Measurements from ENCODE around the gene NUAK2. TPM values are rescaled to one million over a fixed set of nuclear protein-coding genes. Genes with fewer than 3 reads are reported as not detected.
A peak's percentile ranks its signal among the peaks of the same experiment; 100 is the strongest.

Gene NUAK2
- polyA plus RNA-seq, 1 donor from 2014 or later, result 1.4 TPM

GRCh38 chr1:205301205-205301821 is 20.2 kb downstream of the NUAK2 start:
- Histone ChIP-seq H3K79me2 (replicated peaks; ENCODE audit: insufficient read depth, low read length) (no peaks in the 10 kb centered on the region), H2AFZ (ENCODE audit: low read depth, low read length) (peak overlapping the region; percentile 48), H3K9me2 (ENCODE audit: insufficient read depth, low read length) (no peaks in the 10 kb centered on the region), H3K4me3 (ENCODE audit: low read length) (peak overlapping the region; percentile 38), H3K4me2 (ENCODE audit: low read length) (peak overlapping the region; percentile 27), H3F3A (ENCODE audit: insufficient read depth, low read length, poor library complexity, severe bottlenecking) (peaks cover 4% of the 10 kb centered on the region), H4K20me1 (ENCODE audit: insufficient read depth) (no peaks in the 10 kb centered on the region), H3K27ac (ENCODE audit: low read length) (peak overlapping the region; percentile 57), H3K27me3 (ENCODE audit: insufficient read depth, low read depth, low read length) (no peaks in the 10 kb centered on the region), H3K36me3 (ENCODE audit: insufficient read depth, low read length) (peaks cover 6% of the 10 kb centered on the region), H3K9me3 (ENCODE audit: low read length) (no peaks in the 10 kb centered on the region), H3K9ac (ENCODE audit: low read length) (peak overlapping the region; percentile 56)
- TF ChIP-seq, protein P1, sequence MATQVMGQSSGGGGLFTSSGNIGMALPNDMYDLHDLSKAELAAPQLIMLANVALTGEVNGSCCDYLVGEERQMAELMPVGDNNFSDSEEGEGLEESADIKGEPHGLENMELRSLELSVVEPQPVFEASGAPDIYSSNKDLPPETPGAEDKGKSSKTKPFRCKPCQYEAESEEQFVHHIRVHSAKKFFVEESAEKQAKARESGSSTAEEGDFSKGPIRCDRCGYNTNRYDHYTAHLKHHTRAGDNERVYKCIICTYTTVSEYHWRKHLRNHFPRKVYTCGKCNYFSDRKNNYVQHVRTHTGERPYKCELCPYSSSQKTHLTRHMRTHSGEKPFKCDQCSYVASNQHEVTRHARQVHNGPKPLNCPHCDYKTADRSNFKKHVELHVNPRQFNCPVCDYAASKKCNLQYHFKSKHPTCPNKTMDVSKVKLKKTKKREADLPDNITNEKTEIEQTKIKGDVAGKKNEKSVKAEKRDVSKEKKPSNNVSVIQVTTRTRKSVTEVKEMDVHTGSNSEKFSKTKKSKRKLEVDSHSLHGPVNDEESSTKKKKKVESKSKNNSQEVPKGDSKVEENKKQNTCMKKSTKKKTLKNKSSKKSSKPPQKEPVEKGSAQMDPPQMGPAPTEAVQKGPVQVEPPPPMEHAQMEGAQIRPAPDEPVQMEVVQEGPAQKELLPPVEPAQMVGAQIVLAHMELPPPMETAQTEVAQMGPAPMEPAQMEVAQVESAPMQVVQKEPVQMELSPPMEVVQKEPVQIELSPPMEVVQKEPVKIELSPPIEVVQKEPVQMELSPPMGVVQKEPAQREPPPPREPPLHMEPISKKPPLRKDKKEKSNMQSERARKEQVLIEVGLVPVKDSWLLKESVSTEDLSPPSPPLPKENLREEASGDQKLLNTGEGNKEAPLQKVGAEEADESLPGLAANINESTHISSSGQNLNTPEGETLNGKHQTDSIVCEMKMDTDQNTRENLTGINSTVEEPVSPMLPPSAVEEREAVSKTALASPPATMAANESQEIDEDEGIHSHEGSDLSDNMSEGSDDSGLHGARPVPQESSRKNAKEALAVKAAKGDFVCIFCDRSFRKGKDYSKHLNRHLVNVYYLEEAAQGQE (IDR thresholded peaks at IDR 0.05; ENCODE audit: borderline replicate concordance), result peak; percentile 51
- TF ChIP-seq RAD21 (conservative IDR thresholded peaks at IDR 0.05) (no peak), POLR2AphosphoS5 (IDR thresholded peaks at IDR 0.05) (peak; percentile 3), MXI1 (conservative IDR thresholded peaks at IDR 0.05; ENCODE audit: poor library complexity, severe bottlenecking) (no peak)

DNA sequence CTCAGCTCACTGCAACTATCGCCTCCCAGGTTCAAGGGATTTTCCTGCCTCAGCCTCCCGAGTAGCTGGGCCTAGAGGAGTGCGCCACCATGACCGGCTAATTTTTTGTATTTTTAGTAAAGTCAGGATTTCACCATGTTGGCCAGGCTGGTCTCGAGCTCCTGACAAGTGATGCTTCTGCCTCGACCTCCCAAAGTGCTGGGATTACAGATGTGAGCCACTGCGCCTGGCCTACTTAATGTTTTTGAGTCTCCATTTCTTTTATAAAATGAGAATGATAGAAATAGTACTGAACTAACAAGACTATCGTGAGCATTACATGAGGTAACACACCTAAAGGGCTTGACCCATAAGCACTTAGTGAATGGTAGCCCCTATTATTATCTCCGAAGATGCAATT is 21.4 kb downstream of the NUAK2 start:
- no peak for TF ChIP-seq CTCF (IDR thresholded peaks at IDR 0.05; ENCODE audit: poor library complexity, severe bottlenecking)
- H3K9ac ChIP-seq (ENCODE audit: low read length), result no peak overlapping the region

GRCh38 chr1:205298191-205298994 is 23.2 kb downstream of the NUAK2 start:
- no peaks in the 10 kb centered on the region for H3K9me3 ChIP-seq (ENCODE audit: low read length)
- peak overlapping the region; percentile 51 for H3K4me2 ChIP-seq (ENCODE audit: low read length)
- TF ChIP-seq, protein P1 (IDR thresholded peaks at IDR 0.05; ENCODE audit: borderline replicate concordance), result peak; percentile 100
- no peak for TF ChIP-seq CTCF (IDR thresholded peaks at IDR 0.05; ENCODE audit: poor library complexity, severe bottlenecking)
- TF ChIP-seq RAD21 (conservative IDR thresholded peaks at IDR 0.05), result no peak
- no peak for TF ChIP-seq SMC3 (conservative IDR thresholded peaks at IDR 0.05; ENCODE audit: poor library complexity)
- no peak for TF ChIP-seq MXI1 (conservative IDR thresholded peaks at IDR 0.05; ENCODE audit: poor library complexity, severe bottlenecking)
- TF ChIP-seq POLR2AphosphoS5 (IDR thresholded peaks at IDR 0.05), result peak; percentile 69
- no peak for TF ChIP-seq TAF1 (IDR thresholded peaks at IDR 0.05; ENCODE audit: low read depth)
- TF ChIP-seq EP300 (conservative IDR thresholded peaks at IDR 0.05; ENCODE audit: poor library complexity, severe bottlenecking), result peak; percentile 60

More for the DNA sequence above, 21.4 kb downstream of the NUAK2 start:
- Histone ChIP-seq H3K9me2 (ENCODE audit: insufficient read depth, low read length) (no peaks in the 10 kb centered on the region), H3K36me3 (ENCODE audit: insufficient read depth, low read length) (peaks cover 6% of the 10 kb centered on the region), H3K9me3 (ENCODE audit: low read length) (no peaks in the 10 kb centered on the region), H3K27me3 (ENCODE audit: insufficient read depth, low read depth, low read length) (no peaks in the 10 kb centered on the region), H3K79me2 (replicated peaks; ENCODE audit: insufficient read depth, low read length) (no peaks in the 10 kb centered on the region), H3K4me3 (ENCODE audit: low read length) (no peak overlapping the region), H2AFZ (ENCODE audit: low read depth, low read length) (no peak overlapping the region), H4K20me1 (ENCODE audit: insufficient read depth) (no peaks in the 10 kb centered on the region), H3K27ac (ENCODE audit: low read length) (peak overlapping the region; percentile 57), H3F3A (ENCODE audit: insufficient read depth, low read length, poor library complexity, severe bottlenecking) (peaks cover 4% of the 10 kb centered on the region), H3K4me2 (ENCODE audit: low read length) (no peak overlapping the region)

More at GRCh38 chr1:205298191-205298994, 23.2 kb downstream of the NUAK2 start:
- H3K79me2 ChIP-seq (replicated peaks; ENCODE audit: insufficient read depth, low read length), result no peaks in the 10 kb centered on the region
- H3K27ac ChIP-seq (ENCODE audit: low read length), result peak overlapping the region; percentile 87
- no peaks in the 10 kb centered on the region for H3K27me3 ChIP-seq (ENCODE audit: insufficient read depth, low read depth, low read length)
- H3K4me3 ChIP-seq (ENCODE audit: low read length), result peak overlapping the region; percentile 50
- peaks cover 5% of the 10 kb centered on the region for H3K36me3 ChIP-seq (ENCODE audit: insufficient read depth, low read length)
- H3K9ac ChIP-seq (ENCODE audit: low read length), result peak overlapping the region; percentile 64
- no peaks in the 10 kb centered on the region for H4K20me1 ChIP-seq (ENCODE audit: insufficient read depth)
- H3K9me2 ChIP-seq (ENCODE audit: insufficient read depth, low read length), result no peaks in the 10 kb centered on the region
- peaks cover 4% of the 10 kb centered on the region for H3F3A ChIP-seq (ENCODE audit: insufficient read depth, low read length, poor library complexity, severe bottlenecking)
- no peak overlapping the region for H2AFZ ChIP-seq (ENCODE audit: low read depth, low read length)
